ENCODE data around the gene FAM241A. TPM values are rescaled to one million over a fixed set of nuclear protein-coding genes. Genes with fewer than 3 reads are reported as not detected.

FAM241A gene
- total RNA-seq, 1 donor from 2014 or later: 6.7 TPM

GRCh38 chr4:112222219-112222955 lies 77.1 kb downstream of the FAM241A start:
- Mint-ChIP-seq H3K27me3 (peaks cover 7% of the 10 kb centered on the region), H3K9me3 (no peaks in the 10 kb centered on the region), H3K4me3 (no peak overlapping the region), H3K27ac (no peak overlapping the region), H3K4me1 (peaks cover 5% of the 10 kb centered on the region), H3K36me3 (ENCODE audit: low read depth) (no peaks in the 10 kb centered on the region)
- no peak for DNase-seq
- intact Hi-C loops (cut with micrococcal nuclease): no loop called here

GRCh38 chr4:112225157-112225556 lies 79.9 kb downstream of the FAM241A start:
- Mint-ChIP-seq H3K36me3 (ENCODE audit: low read depth) (no peaks in the 10 kb centered on the region), H3K27ac (no peak overlapping the region), H3K4me3 (no peak overlapping the region), H3K27me3 (peaks cover 7% of the 10 kb centered on the region), H3K4me1 (peaks cover 5% of the 10 kb centered on the region), H3K9me3 (no peaks in the 10 kb centered on the region)
- intact Hi-C loops (cut with micrococcal nuclease): no loop called here
- no peak for DNase-seq

- H3K4me3 Mint-ChIP-seq: peak overlapping the region; percentile 96
- peaks cover 3% of the 10 kb centered on the region for H3K27me3 Mint-ChIP-seq
- H3K9me3 Mint-ChIP-seq: no peaks in the 10 kb centered on the region
- peak; percentile 99 for DNase-seq
- H3K4me1 Mint-ChIP-seq: peaks cover 22% of the 10 kb centered on the region
- H3K36me3 Mint-ChIP-seq (ENCODE audit: low read depth): no peaks in the 10 kb centered on the region
- peak overlapping the region; percentile 98 for H3K27ac Mint-ChIP-seq
- intact Hi-C loops (cut with micrococcal nuclease): loop anchor here (1.0 to 10.0 kb wide), 9 partner anchors 32 to 406 kb away; partner anchors contain the start of genes LARP7 and TIFA
Observed at GRCh38 chr4:112230879-112231778, 85.9 kb downstream of the FAM241A start.

- H3K36me3 Mint-ChIP-seq (ENCODE audit: low read depth): no peaks in the 10 kb centered on the region
- H3K27ac Mint-ChIP-seq: peak within 1 kb of the TSS; percentile 98
- peaks cover 1% of the 10 kb centered on the region for H3K27me3 Mint-ChIP-seq
- peak; percentile 95 for DNase-seq
- H3K4me1 Mint-ChIP-seq: peaks cover 22% of the 10 kb centered on the region
- intact Hi-C loops (cut with micrococcal nuclease): loop anchor here (1.0 to 10.0 kb wide), 9 partner anchors 33 to 405 kb away; partner anchors contain the start of genes LARP7 and TIFA
- peak within 1 kb of the TSS; percentile 96 for H3K4me3 Mint-ChIP-seq
- H3K9me3 Mint-ChIP-seq: no peaks in the 10 kb centered on the region
Observed at GRCh38 chr4:112231779-112232713, 86.8 kb downstream of the FAM241A start, which contains the start of gene AP1AR. Gene AP1AR (plus strand): TSS chr4:112231787. CDS start chr4:112232092, 305 bp downstream.

- Mint-ChIP-seq H3K27me3 (no peaks in the 10 kb centered on the region), H3K27ac (no peak overlapping the region), H3K4me1 (peaks cover 29% of the 10 kb centered on the region), H3K36me3 (ENCODE audit: low read depth) (no peaks in the 10 kb centered on the region), H3K9me3 (no peaks in the 10 kb centered on the region), H3K4me3 (no peak overlapping the region)
- intact Hi-C loops (cut with micrococcal nuclease): loop anchor here (1.0 to 10.0 kb wide), 4 partner anchors 67 to 370 kb away; no protein-coding TSS in a partner anchor
- peak; percentile 85 for DNase-seq
Observed at GRCh38 chr4:112234952-112235609, 89.8 kb downstream of the FAM241A start.

- peaks cover 23% of the 10 kb centered on the region for H3K4me1 Mint-ChIP-seq
- H3K36me3 Mint-ChIP-seq (ENCODE audit: low read depth): no peaks in the 10 kb centered on the region
- intact Hi-C loops (cut with micrococcal nuclease): loop anchor here (10.0 kb wide), 1 partner anchor 369 kb away; no protein-coding TSS in a partner anchor
- no peaks in the 10 kb centered on the region for H3K9me3 Mint-ChIP-seq
- H3K4me3 Mint-ChIP-seq: no peak overlapping the region
- DNase-seq: no peak
- H3K27me3 Mint-ChIP-seq: no peaks in the 10 kb centered on the region
- H3K27ac Mint-ChIP-seq: no peak overlapping the region
Observed at GRCh38 chr4:112236040-112236439, 90.8 kb downstream of the FAM241A start.

- Mint-ChIP-seq H3K4me1 (peaks cover 14% of the 10 kb centered on the region), H3K9me3 (no peaks in the 10 kb centered on the region), H3K27ac (no peak overlapping the region), H3K4me3 (no peak overlapping the region), H3K27me3 (no peaks in the 10 kb centered on the region), H3K36me3 (ENCODE audit: low read depth) (peaks cover 5% of the 10 kb centered on the region)
- intact Hi-C loops (cut with micrococcal nuclease): loop anchor here (10.0 kb wide), 1 partner anchor 366 kb away; no protein-coding TSS in a partner anchor
- no peak for DNase-seq
Observed at GRCh38 chr4:112238833-112239232, 93.6 kb downstream of the FAM241A start.

Other genes starting within 250 kb of the FAM241A start
- 20.5 and 27.0 TPM in 2 replicates for gene AP1AR, start 86.3 kb downstream of the FAM241A start, total RNA-seq
- gene TIFA, start 140.4 kb downstream of the FAM241A start, total RNA-seq: 27.1 and 27.9 TPM in 2 replicates
- 8.8 and 9.1 TPM in 2 replicates for gene ALPK1, start 151.9 kb downstream of the FAM241A start, total RNA-seq